ENCODE measurements around the gene KMT2B.

- TF ChIP-seq CTCF (conservative IDR thresholded peaks at IDR 0.05): no peak
- no peak for TF ChIP-seq EZH2 (IDR thresholded peaks at IDR 0.05; ENCODE audit: low read depth)
Observed at GRCh38 chr19:35750167-35750566, 32.4 kb downstream of the KMT2B start.

Data from PC-9 (cell line).